Activated B cell treated with CpG ODN at 0.5 μM for 24 hours (primary cell): ENCODE measurements around the gene OR5I1. TPM values are rescaled to one million over a fixed set of nuclear protein-coding genes. Genes with fewer than 3 reads are reported as not detected.

Experiments
- ATAC-seq: fragments of 200-7000 bp; cut with Tn5 transposase; one replicate; pipeline ENCODE4 v1.10.0; 2021; ENCODE audit warnings: low read depth, mild to moderate bottlenecking, moderate library complexity
- CTCF ChIA-PET: fragments of 350-600 bp; sonication (Branson Sonifier 250); formaldehyde crosslinking; loops from one replicate; lab custom pipeline; 2021; ENCODE audit warnings: antibody characterized with exemption; lab: Charles Lee
- POLR2A ChIA-PET: fragments of 350-600 bp; sonication (Branson Sonifier 250); formaldehyde crosslinking; loops from one replicate; lab custom pipeline; 2021; ENCODE audit warnings: antibody characterized with exemption; lab: Charles Lee
- DNase-seq: peaks from one replicate; pipeline ENCODE4 v3.0.0; 2022
- H3K27ac Mint-ChIP-seq: one replicate; pipeline ENCODE4 v1.8.0; 2020; ENCODE audit warnings: mixed read lengths
- H3K27me3 Mint-ChIP-seq: one replicate; pipeline ENCODE4 v1.8.0; 2021; ENCODE audit warnings: mixed read lengths
- H3K36me3 Mint-ChIP-seq: one replicate; pipeline ENCODE4 v1.8.0; 2021; ENCODE audit warnings: low read depth, mixed read lengths
- H3K4me1 Mint-ChIP-seq: one replicate; pipeline ENCODE4 v1.8.0; 2021; ENCODE audit warnings: mixed read lengths
- H3K4me3 Mint-ChIP-seq: one replicate; pipeline ENCODE4 v1.8.0; 2020; ENCODE audit warnings: mild to moderate bottlenecking, mixed read lengths
- H3K9me3 Mint-ChIP-seq: one replicate; pipeline ENCODE4 v1.8.0; 2020; ENCODE audit warnings: mixed read lengths
- intact Hi-C: fragments of 100-400 bp; cut with micrococcal nuclease; formaldehyde crosslinking; loops from one replicate; pipeline ENCODE4 v1.15.1; 2024
- total RNA-seq: library from RNA; stranded (reverse); gene quantifications from 2 replicates; pipeline ENCODE4 v1.2.3, GENCODE V29; 2022
- TF ChIP-seq, protein P1 (sequence below): fragments of 200-600 bp; IDR thresholded peaks from one replicate; pipeline ENCODE4 v1.8.0; 2022; ENCODE audit warnings: antibody characterized with exemption, mild to moderate bottlenecking

OR5I1 gene
- total RNA-seq, 1 donor from 2014 or later: not detected

DNA sequence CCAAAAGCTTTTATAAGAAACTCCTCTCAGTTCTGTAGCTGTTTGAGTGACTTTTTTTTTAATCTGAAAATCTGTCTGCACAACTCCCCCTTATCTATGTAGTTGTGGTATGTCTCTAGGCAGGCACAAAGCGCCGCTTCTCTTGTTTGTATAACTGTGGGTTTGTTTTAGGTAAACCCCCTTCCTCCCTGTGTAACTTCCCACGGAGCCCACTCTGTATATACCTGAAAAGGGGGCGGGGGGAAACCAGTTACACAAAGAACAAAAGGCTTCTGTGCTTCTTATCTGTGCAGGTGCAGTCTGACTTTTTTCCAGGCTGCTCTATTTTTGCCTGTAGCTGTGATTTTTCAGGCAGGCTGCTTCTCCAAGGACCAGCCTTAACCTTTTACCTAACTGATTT, 20.3 kb upstream of the OR5I1 start:
- ChIA-PET POLR2A (no interaction called here), CTCF (no interaction called here)
- no peak overlapping the region for H3K27ac Mint-ChIP-seq
- TF ChIP-seq, protein P1, sequence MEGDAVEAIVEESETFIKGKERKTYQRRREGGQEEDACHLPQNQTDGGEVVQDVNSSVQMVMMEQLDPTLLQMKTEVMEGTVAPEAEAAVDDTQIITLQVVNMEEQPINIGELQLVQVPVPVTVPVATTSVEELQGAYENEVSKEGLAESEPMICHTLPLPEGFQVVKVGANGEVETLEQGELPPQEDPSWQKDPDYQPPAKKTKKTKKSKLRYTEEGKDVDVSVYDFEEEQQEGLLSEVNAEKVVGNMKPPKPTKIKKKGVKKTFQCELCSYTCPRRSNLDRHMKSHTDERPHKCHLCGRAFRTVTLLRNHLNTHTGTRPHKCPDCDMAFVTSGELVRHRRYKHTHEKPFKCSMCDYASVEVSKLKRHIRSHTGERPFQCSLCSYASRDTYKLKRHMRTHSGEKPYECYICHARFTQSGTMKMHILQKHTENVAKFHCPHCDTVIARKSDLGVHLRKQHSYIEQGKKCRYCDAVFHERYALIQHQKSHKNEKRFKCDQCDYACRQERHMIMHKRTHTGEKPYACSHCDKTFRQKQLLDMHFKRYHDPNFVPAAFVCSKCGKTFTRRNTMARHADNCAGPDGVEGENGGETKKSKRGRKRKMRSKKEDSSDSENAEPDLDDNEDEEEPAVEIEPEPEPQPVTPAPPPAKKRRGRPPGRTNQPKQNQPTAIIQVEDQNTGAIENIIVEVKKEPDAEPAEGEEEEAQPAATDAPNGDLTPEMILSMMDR: no peak
- DNase-seq: no peak
- no peaks in the 10 kb centered on the region for H3K36me3 Mint-ChIP-seq
- intact Hi-C loops: no loop called here
- H3K4me3 Mint-ChIP-seq: no peak overlapping the region
- no peaks in the 10 kb centered on the region for H3K27me3 Mint-ChIP-seq
- H3K4me1 Mint-ChIP-seq: no peaks in the 10 kb centered on the region
- no peak for ATAC-seq
- H3K9me3 Mint-ChIP-seq: peaks cover under 1% of the 10 kb centered on the region

DNA sequence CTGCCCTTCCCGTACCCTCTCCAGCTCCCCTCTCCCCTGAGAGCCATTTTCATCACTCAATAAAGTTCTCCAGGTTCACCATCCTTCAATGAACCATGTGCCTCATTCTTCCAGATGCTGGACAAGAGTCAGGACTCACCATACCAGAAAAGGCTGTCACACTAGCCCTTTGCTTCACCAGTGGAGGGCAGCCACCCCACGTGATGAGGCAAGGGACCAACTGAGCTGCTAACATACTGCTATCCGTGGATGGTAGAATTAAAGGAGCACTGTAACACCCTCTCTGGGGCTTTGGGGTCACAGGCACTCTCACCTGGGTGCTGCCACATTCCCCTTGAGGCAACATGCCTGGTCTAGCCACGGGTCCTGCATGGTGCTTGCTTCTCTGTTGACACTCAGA, 13.1 kb upstream of the OR5I1 start:
- H3K4me1 Mint-ChIP-seq: no peaks in the 10 kb centered on the region
- DNase-seq: no peak
- no peak for ATAC-seq
- H3K4me3 Mint-ChIP-seq: no peak overlapping the region
- POLR2A ChIA-PET: no interaction called here
- no peaks in the 10 kb centered on the region for H3K27me3 Mint-ChIP-seq
- no peak overlapping the region for H3K27ac Mint-ChIP-seq
- intact Hi-C loops: no loop called here
- CTCF ChIA-PET: no interaction called here
- TF ChIP-seq, protein P1: no peak
- H3K9me3 Mint-ChIP-seq: peaks cover 9% of the 10 kb centered on the region
- H3K36me3 Mint-ChIP-seq: no peaks in the 10 kb centered on the region

DNA sequence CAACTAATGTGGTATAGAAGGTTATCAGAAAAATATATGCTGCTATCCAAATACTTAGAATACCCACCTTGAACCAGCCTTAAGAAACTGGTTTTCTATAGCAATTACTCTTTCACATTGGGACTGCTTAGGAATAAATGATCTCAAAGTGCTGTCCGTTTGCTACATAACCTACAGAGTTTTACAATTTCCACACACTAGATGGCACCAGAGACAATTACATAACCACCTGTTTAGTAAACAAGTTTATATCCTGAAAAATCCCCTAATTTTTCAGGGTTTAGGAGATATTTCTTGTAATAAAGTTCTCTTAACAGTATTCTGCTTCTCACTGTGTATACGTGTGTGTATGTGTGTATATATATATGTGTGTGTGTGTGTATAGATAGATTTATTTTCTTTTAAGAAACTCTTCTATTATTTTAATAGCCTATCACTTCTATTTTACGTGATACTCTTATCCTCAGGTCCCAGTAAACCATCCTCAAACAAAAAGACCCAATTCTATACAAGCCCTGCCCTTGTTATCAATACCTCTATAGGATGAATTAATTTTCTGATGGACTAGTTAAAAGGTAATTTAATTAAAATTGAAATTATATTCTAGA, 6.7 kb upstream of the OR5I1 start:
- Mint-ChIP-seq H3K27ac (no peak overlapping the region), H3K9me3 (no peaks in the 10 kb centered on the region)

DNA sequence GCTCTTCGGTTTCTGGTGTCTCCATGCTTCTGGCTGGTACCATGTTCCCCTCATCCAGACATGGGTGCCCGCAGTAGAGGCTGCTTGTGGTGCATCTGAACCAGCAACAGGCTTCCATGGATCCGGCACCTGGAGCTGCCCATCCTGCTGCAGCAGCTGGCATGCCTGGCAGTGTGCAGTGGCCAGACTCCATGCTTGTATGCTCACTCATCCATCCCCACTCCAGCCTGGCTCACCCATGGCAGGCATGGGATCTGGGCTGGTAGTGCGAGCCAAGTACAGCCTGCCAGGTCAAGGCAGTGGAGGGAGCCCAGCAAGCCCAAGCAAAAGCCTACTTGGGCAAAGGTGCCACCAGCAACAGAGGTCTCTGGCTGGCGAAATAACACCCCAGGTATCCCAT, 15.7 kb downstream of the OR5I1 start:
- Mint-ChIP-seq H3K4me3 (no peak overlapping the region), H3K27me3 (no peaks in the 10 kb centered on the region), H3K9me3 (peaks cover 17% of the 10 kb centered on the region), H3K27ac (no peak overlapping the region), H3K4me1 (no peaks in the 10 kb centered on the region), H3K36me3 (no peaks in the 10 kb centered on the region)
- DNase-seq (no peak), ATAC-seq (no peak)
- TF ChIP-seq, protein P1: no peak
- intact Hi-C loops: no loop called here
- ChIA-PET POLR2A (no interaction called here), CTCF (no interaction called here)

More for the DNA sequence above, 6.7 kb upstream of the OR5I1 start:
- no peak overlapping the region for H3K4me3 Mint-ChIP-seq
- DNase-seq: no peak
- ChIA-PET CTCF (no interaction called here), POLR2A (no interaction called here)
- H3K4me1 Mint-ChIP-seq: no peaks in the 10 kb centered on the region
- no peaks in the 10 kb centered on the region for H3K36me3 Mint-ChIP-seq
- intact Hi-C loops: no loop called here
- no peaks in the 10 kb centered on the region for H3K27me3 Mint-ChIP-seq
- TF ChIP-seq, protein P1: no peak
- ATAC-seq: no peak

DNA sequence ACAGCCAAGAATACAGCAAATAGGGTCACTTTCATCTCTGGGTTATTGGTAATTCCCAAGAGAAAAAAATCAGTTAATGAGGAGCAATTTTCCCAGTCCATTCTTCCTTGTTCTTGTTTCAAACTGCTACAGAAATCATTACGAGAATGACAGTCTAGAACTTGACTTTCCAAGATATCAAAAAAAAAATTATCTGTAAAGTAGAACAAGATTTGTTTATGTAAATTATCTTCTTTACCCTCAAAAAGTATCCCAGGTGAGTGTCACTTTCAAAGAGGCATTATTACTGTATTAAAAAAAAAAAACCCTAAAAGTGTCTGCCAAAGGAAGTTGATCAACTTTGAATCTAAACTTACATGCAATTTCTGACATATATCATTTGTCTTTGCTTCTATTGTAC, 21.7 kb downstream of the OR5I1 start, which contains the start of gene OR5W2:
OR5W2 (minus strand) TSS at position 101 of the 400 bp plus-strand sequence; CDS start at position 101, 0 bp downstream.
- ChIA-PET POLR2A (no interaction called here), CTCF (no interaction called here)
- Mint-ChIP-seq H3K9me3 (peaks cover 7% of the 10 kb centered on the region), H3K4me3 (no peak within 1 kb of the TSS), H3K27me3 (no peaks in the 10 kb centered on the region), H3K4me1 (no peaks in the 10 kb centered on the region), H3K36me3 (no peaks in the 10 kb centered on the region), H3K27ac (no peak within 1 kb of the TSS)
- TF ChIP-seq, protein P1: no peak
- ATAC-seq (no peak), DNase-seq (no peak)
- intact Hi-C loops: no loop called here
